Endothelial cell of umbilical vein (primary cell): ENCODE data around the gene TDRD5. TPM values are rescaled to one million over a fixed set of nuclear protein-coding genes. Genes with fewer than 3 reads are reported as not detected.

Experiments
- BruUV-seq: library from RNA; stranded (reverse); fragments of 400-500 nt; replicated peaks from 2 replicates; lab custom pipeline; 2021; lab: Mats Ljungman, UMichigan
- CTCF ChIA-PET: fragments of 300-600, 350-600 bp; sonication (Branson Sonifier 250); formaldehyde crosslinking; loops from one replicate; lab custom pipeline; 2021; ENCODE audit warnings: antibody characterized with exemption, inconsistent platforms; lab: Charles Lee
- POLR2A ChIA-PET: fragments of 300-600, 350-600 bp; sonication (Branson Sonifier 250); formaldehyde crosslinking; loops from one replicate; lab custom pipeline; 2021; ENCODE audit warnings: antibody characterized with exemption, inconsistent platforms; lab: Charles Lee
- DNase-seq: peaks from one replicate; pipeline ENCODE4 v3.0.0-alpha.2; 2011; ENCODE audit warnings: low read depth, low spot score
- FAIRE-seq: peaks from 2 replicates; lab custom pipeline; 2011; peaks lifted over from hg19 to GRCh38; lab: Jason Lieb, UNC
- H2AFZ ChIP-seq: 2 replicates; pipeline ENCODE4 v1.6.0; 2012; ENCODE audit warnings: low read depth, low read length, control low read depth, inconsistent platforms
- H3K27ac ChIP-seq: 2 replicates; pipeline ENCODE4 v1.5.1; 2011; ENCODE audit warnings: low read depth, mild to moderate bottlenecking, control low read depth, low read length, moderate library complexity; ENCODE audit not compliant: insufficient read depth
- H3K27me3 ChIP-seq, 2 experiments: 2 replicates each; pipeline versions ENCODE4 v1.6.0 to v1.6.1; 2011; ENCODE audit warnings: low read length in 2 of 2, mixed read lengths in 1 of 2; ENCODE audit not compliant: control insufficient read depth in 2 of 2, insufficient read depth in 2 of 2
- H3K36me3 ChIP-seq, 2 experiments: 2 replicates in 1 of 2; 3 replicates in 1 of 2; pipeline ENCODE4 v1.5.1; 2011; ENCODE audit warnings: low read length in 2 of 2, mild to moderate bottlenecking in 1 of 2, moderate library complexity in 1 of 2; ENCODE audit not compliant: control insufficient read depth in 2 of 2, insufficient read depth in 2 of 2; ENCODE audit errors: extremely low read depth in 1 of 2
- H3K4me1 ChIP-seq: 3 replicates; pipeline ENCODE4 v1.5.1; 2011; ENCODE audit warnings: mild to moderate bottlenecking, low read length; ENCODE audit not compliant: control insufficient read depth, insufficient read depth; ENCODE audit errors: extremely low read depth
- H3K4me2 ChIP-seq: 2 replicates; pipeline ENCODE4 v1.6.1; 2011; ENCODE audit warnings: low read length, control low read depth, mixed read lengths; ENCODE audit not compliant: insufficient read depth
- H3K4me3 ChIP-seq, 3 experiments: fragments of 200-600 bp in 1 of 3; sonication (generic), shearing (Covaris generic) in 1 of 3; replicated peaks in 1 of 3; 2 replicates each; pipeline ENCODE4 v1.5.1; 2011 to 2016; ENCODE audit warnings: control low read depth in 3 of 3, low read length in 3 of 3, mild to moderate bottlenecking in 2 of 3, inconsistent platforms in 1 of 3, low read depth in 1 of 3, moderate library complexity in 1 of 3; ENCODE audit not compliant: insufficient read depth in 1 of 3
- H3K79me2 ChIP-seq: 2 replicates; pipeline ENCODE4 v1.6.0; 2012; ENCODE audit warnings: low read length, inconsistent platforms; ENCODE audit not compliant: control insufficient read depth, insufficient read depth
- H3K9ac ChIP-seq: replicated peaks from 2 replicates; pipeline ENCODE3; 2011; ENCODE audit warnings: low read length, control low read depth; ENCODE audit not compliant: insufficient read depth; ENCODE audit errors: extremely low read depth
- H3K9me1 ChIP-seq: replicated peaks from 3 replicates; pipeline ENCODE4 v1.6.0; 2011; ENCODE audit warnings: mild to moderate bottlenecking, low read length; ENCODE audit not compliant: control insufficient read depth, insufficient read depth; ENCODE audit errors: extremely low read depth
- H3K9me3 ChIP-seq: replicated peaks from 2 replicates; pipeline ENCODE4 v1.5.1; 2012; ENCODE audit warnings: low read length, inconsistent platforms; ENCODE audit not compliant: control insufficient read depth, insufficient read depth
- H4K20me1 ChIP-seq: replicated peaks from 2 replicates; pipeline ENCODE3; 2011; ENCODE audit warnings: mild to moderate bottlenecking, low read length; ENCODE audit not compliant: control insufficient read depth, insufficient read depth; ENCODE audit errors: extremely low read depth
- CTCF ChIP-seq, 2 donors: IDR thresholded peaks; 1 replicate in 1 of 2; 2 replicates in 1 of 2; pipeline ENCODE4 v1.5.1; 2011; ENCODE audit warnings: low read length in 2 of 2, mild to moderate bottlenecking in 2 of 2, moderate library complexity in 2 of 2, control low read depth in 1 of 2, inconsistent platforms in 1 of 2, low read depth in 1 of 2; ENCODE audit not compliant: insufficient read depth in 1 of 2; ENCODE audit errors: extremely low read depth in 1 of 2
- EZH2 ChIP-seq: IDR thresholded peaks from 2 replicates; pipeline ENCODE4 v1.6.1; 2012; ENCODE audit warnings: borderline replicate concordance, low read depth, mild to moderate bottlenecking, moderate library complexity, low read length, inconsistent platforms; ENCODE audit not compliant: severe bottlenecking
- FOS ChIP-seq: IDR thresholded peaks from 2 replicates; pipeline ENCODE4 v1.6.1; 2011; ENCODE audit warnings: mild to moderate bottlenecking, low read length, moderate library complexity, borderline replicate concordance; ENCODE audit not compliant: insufficient read depth
- GATA2 ChIP-seq: IDR thresholded peaks from 2 replicates; pipeline ENCODE4 v1.7.0; 2011; ENCODE audit warnings: low read depth, mild to moderate bottlenecking, moderate library complexity, mixed read lengths, low read length; ENCODE audit not compliant: insufficient read length, insufficient read depth
- JUN ChIP-seq: IDR thresholded peaks from 2 replicates; pipeline ENCODE4 v1.6.1; 2011; ENCODE audit warnings: borderline replicate concordance, low read depth; ENCODE audit not compliant: insufficient read length, insufficient read depth
- MAX ChIP-seq: IDR thresholded peaks from 2 replicates; pipeline ENCODE4 v1.6.1; 2011; ENCODE audit not compliant: insufficient read depth, insufficient read length
- MYC ChIP-seq: IDR thresholded peaks from one replicate; pipeline ENCODE4 v1.6.1; 2011; ENCODE audit warnings: mild to moderate bottlenecking, low read depth, low read length
- POLR2A ChIP-seq: IDR thresholded peaks from 2 replicates; pipeline ENCODE4 v1.6.1; 2012; ENCODE audit warnings: low read depth, mild to moderate bottlenecking, control low read depth, low read length
- POLR2AphosphoS5 ChIP-seq: IDR thresholded peaks from 2 replicates; pipeline ENCODE4 v1.6.1; 2012; ENCODE audit warnings: low read depth, mild to moderate bottlenecking, control low read depth, low read length, moderate library complexity; ENCODE audit not compliant: insufficient read depth
- dilution Hi-C: fragments of 300-500 bp; cut with MboI; formaldehyde crosslinking; loops from one replicate; pipeline ENCODE4 v1.15.0; 2019; ENCODE audit warnings: low sequenced_read_pairs; ENCODE audit not compliant: extremely low pct_ligation_motif_present
- intact Hi-C: fragments of 100-400 bp; cut with micrococcal nuclease; formaldehyde crosslinking; loops from one replicate; pipeline ENCODE4 v1.10.0; 2022
- polyA plus RNA-seq, 4 experiments: library from polyadenylated mRNA; depleted of rRNA in 3 of 4; stranded (reverse) in 3 of 4; unstranded in 1 of 4; fragments of >200 nt; gene quantifications; 2 replicates each; pipeline versions ENCODE4 v1.2.1 to v1.2.3, GENCODE V29; 2011 to 2012; ENCODE audit warnings: missing spikeins in 1 of 4
- total RNA-seq: library from RNA; stranded (reverse); gene quantifications from 2 replicates; pipeline ENCODE4 v1.2.3, GENCODE V29; 2021

The TDRD5 gene
- total and polyA plus RNA-seq, 2 donors (not counting 3 experiments of a cell fraction or from before 2014, with no cell fraction given), result not detected

- Histone ChIP-seq H3K9ac (peak overlapping the region; percentile 58), H3K4me3 (no peak overlapping the region), H3K4me1 (peaks cover 29% of the 10 kb centered on the region), H3K79me2 (no peaks in the 10 kb centered on the region), H3K4me2 (peak overlapping the region; percentile 32), H3K9me3 (no peaks in the 10 kb centered on the region), H3K9me1 (no peaks in the 10 kb centered on the region), H3K27me3 (peaks cover 0 to 3% of the 10 kb centered on the region in 2 experiments), H3K36me3 (no peaks in the 10 kb centered on the region), H3K27ac (peak overlapping the region; percentile 94), H2AFZ (peak overlapping the region; percentile 60), H4K20me1 (no peaks in the 10 kb centered on the region)
- ChIA-PET POLR2A (interaction anchor here (0.8 to 1.6 kb wide), 4 partner anchors 46 to 106 kb away, joined by 3 to 7 read pairs (median 4); no protein-coding TSS in a partner anchor), CTCF (interaction anchor here (0.9 to 17.9 kb wide), 13 partner anchors 9 to 470 kb away, joined by 3 to 1591 read pairs (median 5); partner anchors contain the start of gene QSOX1)
- DNase-seq, result peak; percentile 95
- FAIRE-seq, result peak; percentile 87
- no TSS peak for BruUV-seq
- TF ChIP-seq POLR2AphosphoS5 (no peak), POLR2A (no peak), GATA2 (no peak), CTCF (IDR thresholded peaks at IDR 0.05; ENCODE audit: extremely low read depth in 1 of 2, insufficient read depth in 1 of 2, low read depth in 1 of 2, low read length in 2 of 2) (no peak), MYC (no peak), FOS (no peak), EZH2 (no peak), MAX (no peak), JUN (peak; percentile 40)
- dilution Hi-C loops (loop anchor here (5.0 kb wide), 1 partner anchor 102 kb away; no protein-coding TSS in a partner anchor), intact Hi-C loops (loop anchor here (1.0 to 10.0 kb wide), 3 partner anchors 47 to 772 kb away; no protein-coding TSS in a partner anchor)
These were observed 118.3 kb downstream of the TDRD5 start for GRCh38 chr1:179709841-179710329.
